ENCODE data around the gene GRK7.

Gene GRK7, protein sequence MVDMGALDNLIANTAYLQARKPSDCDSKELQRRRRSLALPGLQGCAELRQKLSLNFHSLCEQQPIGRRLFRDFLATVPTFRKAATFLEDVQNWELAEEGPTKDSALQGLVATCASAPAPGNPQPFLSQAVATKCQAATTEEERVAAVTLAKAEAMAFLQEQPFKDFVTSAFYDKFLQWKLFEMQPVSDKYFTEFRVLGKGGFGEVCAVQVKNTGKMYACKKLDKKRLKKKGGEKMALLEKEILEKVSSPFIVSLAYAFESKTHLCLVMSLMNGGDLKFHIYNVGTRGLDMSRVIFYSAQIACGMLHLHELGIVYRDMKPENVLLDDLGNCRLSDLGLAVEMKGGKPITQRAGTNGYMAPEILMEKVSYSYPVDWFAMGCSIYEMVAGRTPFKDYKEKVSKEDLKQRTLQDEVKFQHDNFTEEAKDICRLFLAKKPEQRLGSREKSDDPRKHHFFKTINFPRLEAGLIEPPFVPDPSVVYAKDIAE (N-terminal part only)

GRCh38 chr3:141763088-141763750, at the start of gene GRK7:
GRK7 (plus strand) TSS chr3:141763408; CDS start chr3:141778285, 14,877 bp downstream.
- DNase-seq = no peak

- DNase-seq = no peak
Measured at GRCh38 chr3:141714671-141715070, 48.5 kb upstream of the GRK7 start.

GRCh38 chr3:141722081-141722480, 41.1 kb upstream of the GRK7 start:
- no peak for DNase-seq

DNA sequence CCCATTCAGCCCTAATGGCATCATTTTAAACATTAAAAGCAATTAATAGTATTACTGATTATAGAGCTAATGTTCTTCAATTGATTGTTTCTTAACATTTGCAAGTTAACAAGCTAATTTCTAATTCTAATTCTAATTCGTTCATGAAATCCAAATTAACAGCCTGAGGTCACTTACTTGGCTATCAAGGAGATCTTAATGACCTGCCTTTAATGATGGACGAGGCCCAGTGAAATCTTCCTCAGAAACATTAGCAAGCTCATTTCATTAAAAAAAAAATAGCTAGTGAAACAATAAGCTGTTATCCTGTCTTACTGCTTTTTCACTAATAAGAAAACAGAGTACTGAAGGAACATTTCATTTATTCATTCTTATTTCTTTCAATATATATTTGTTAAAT, 40.6 kb upstream of the GRK7 start:
- DNase-seq = no peak

DNA sequence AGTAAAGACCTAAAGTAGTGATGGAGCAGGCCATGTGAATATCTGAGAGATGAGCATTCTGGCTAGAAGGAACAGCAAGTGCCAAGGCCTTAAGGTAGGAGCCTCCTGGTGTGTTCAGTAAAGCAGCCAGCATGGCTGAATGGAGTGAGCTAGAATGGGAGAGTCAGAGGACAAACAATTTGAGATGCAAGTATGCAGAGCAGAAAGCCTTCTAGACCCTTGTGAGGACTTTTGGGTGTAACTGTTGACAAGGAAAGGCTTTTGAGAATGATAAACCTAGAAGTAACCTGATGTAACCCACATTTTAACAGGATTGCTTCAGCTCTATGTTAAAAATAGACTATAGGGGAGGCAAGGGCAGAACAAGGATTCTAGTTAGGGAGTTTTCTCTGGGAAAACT, 40.0 kb upstream of the GRK7 start:
- DNase-seq = no peak

DNA sequence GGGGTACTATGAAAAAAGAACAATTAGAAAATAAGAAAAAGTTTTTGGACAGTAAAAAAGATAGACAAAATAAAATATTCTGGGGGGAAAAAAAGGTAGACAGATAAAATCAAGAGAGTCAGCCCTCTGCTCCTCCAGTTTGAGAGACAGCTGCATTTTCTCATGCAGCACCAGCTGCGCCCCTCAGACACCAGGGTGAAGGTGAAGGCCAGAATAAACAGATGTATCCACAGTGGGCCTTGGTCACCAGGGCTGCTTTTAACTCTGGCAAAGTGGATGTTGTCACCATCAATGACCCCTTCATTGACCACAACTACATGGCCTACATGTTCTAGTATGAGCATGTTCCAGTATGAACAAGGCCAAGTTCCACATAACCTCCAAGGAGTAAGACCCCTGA, 39.0 kb upstream of the GRK7 start:
- DNase-seq = no peak

DNA sequence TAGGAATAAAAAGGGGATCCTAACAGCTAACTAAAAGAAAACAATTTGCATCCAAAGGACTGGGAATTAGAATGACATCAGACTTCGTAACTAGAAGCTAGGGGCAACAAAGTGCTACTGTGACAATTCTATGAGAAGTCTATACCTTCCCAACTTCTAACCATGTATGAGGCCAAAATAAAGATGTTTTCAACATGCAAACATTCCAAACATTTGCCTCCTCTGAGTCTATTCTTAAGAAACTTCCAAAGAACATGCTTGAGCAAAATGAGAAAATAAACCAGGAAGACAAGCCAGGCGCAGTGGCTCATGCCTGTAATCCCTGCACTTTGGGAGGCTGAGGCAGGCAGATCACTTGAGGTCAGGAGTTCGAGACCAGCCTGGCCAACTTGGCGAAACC, 38.2 kb upstream of the GRK7 start:
- DNase-seq = no peak

GRCh38 chr3:141726483-141726882, 36.7 kb upstream of the GRK7 start:
- no peak for DNase-seq

DNA sequence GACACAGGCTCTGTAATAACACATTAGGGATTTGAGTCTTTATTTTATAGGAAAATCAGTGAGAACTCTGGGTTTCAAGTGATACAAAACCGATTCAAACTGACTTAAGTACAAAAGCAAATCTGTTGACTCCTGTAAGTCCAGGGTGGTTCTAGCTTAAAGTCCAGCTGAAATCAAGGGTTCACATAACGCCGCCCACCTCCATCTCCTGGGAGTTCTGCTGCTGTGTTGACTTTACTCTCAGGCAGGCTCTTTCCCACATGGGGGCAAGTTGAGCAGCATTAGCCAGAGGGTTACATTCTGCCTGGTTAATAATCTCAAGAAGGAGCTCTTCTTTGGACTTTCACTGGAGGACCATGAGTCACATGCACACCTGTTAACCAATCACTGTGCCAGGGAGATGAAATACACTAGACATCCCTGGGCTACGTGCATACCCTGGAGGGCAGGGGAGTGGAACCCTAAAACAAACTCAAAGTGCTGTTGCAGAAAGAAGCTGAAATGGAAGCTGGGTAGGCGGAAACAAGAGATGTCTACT, 34.8 kb upstream of the GRK7 start:
- DNase-seq = no peak

DNA sequence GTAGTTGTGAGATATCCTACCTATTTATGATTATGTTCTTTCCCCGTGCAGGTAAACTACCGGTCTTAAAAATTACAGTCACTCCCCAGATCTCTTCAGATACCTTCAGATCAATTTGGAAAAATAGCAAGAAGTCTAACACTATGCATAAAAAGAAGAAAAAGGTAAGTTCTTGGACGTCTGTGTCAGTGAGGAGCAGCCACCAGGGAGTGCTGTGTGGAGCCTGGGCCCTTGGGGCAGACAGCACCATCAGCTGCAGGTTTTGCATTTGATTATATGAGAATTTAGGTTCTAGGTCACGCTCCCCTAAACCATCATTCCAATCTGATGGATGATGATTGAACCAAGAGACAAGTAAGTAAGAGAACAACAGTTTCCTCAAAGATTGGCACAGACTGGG, 34.0 kb upstream of the GRK7 start:
- no peak for DNase-seq

GRCh38 chr3:141735176-141735575, 28.0 kb upstream of the GRK7 start:
- DNase-seq = no peak

GRCh38 chr3:141735770-141736465, 27.3 kb upstream of the GRK7 start:
- DNase-seq = no peak

DNA sequence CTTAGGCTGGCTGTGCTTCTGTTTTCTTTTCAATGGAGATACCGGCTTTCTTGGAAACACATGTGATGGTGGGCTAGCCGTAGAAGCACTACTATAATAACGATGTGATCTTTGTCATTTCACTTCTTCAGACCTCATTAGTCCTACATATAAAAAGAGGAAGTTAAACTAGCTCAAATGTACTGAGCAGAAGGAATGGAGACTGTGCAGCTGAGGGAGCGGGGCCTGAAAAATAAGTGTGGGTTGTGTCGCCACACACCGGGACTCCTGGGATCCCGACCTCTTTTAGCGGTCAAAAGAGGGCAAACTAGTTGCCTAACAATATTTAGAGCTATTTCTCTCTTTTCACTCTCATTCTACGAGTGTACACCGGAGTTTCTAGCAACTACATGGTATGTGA, 26.1 kb upstream of the GRK7 start:
- DNase-seq = peak; percentile 61

GRCh38 chr3:141737678-141738021, 25.6 kb upstream of the GRK7 start:
- DNase-seq = no peak

- DNase-seq = peak; percentile 81
Measured at GRCh38 chr3:141738022-141738890, 25.0 kb upstream of the GRK7 start, which contains the start of gene RNF7. RNF7 (plus strand) TSS chr3:141738298; CDS start chr3:141738342, 44 bp downstream.

DNA sequence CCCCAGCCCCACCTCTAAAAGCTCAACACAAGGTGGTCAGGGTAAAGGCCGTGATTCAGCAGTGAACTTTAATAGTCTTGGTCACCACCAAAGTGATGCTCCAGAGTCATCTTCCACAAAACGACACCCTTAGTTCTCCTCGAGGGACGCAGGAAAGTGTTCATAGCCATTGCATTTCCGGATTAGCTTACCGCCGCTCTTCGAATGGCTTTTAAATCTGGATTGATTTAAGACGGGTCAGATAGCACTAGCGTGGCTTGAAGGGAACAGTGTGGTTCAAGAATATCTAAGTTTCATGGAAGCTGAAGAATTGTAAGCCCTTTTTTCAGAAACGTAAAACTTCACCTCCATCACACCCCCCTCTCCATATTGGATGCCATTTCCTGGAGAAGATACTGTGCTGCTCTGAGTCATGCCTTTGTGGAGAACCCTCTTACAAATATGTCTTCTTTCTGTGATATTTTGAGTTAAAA, 24.3 kb upstream of the GRK7 start:
- peak; percentile 18 for DNase-seq

- no peak for DNase-seq
Measured at GRCh38 chr3:141739731-141740130, 23.5 kb upstream of the GRK7 start.

- DNase-seq = no peak
Measured at GRCh38 chr3:141740349-141740748, 22.9 kb upstream of the GRK7 start.

- no peak for DNase-seq
Measured at GRCh38 chr3:141743305-141743704, 19.9 kb upstream of the GRK7 start.

- DNase-seq = no peak
Measured at GRCh38 chr3:141746962-141747361, 16.2 kb upstream of the GRK7 start.

DNA sequence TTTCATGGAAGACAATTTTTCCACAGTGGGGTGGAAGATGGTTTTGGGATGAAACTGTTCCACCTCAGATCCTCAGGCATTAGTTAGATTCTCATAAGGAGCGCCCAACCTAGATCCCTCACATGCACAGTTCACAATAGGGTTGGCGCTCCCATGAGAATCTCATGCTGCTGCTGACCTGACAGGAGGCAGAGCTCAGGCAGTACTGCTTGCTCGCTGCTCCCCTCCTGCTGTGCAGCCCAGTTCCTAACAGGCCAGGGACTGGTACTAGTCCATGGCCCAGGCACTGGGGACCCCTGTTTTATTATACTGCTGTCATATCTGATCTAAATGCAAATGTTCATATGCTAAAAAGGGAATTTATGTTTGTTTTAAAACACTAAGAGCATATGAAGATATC, 9.8 kb upstream of the GRK7 start:
- no peak for DNase-seq

DNA sequence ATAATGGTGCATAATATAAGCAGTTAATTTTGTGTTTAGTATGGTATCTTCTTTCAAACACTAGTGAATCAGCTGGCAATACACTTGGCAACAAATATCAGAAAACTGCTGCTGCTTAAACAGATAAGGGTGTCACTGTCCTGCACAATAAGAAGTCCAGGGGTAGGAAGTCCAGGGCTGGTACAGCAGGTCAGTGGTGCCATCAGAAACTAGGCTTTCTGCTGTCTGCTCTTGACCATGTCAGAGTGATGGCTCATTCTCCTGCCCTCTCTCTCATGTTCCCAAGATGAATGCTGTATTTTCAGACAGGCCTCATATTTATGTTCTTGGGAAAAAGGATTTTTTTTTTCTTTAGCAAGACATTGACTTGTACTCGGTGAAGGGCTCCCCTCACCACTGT, 9.2 kb upstream of the GRK7 start:
- no peak for DNase-seq
